ENCODE measurements around the gene SF3B4. TPM values are rescaled to one million over a fixed set of nuclear protein-coding genes. Genes with fewer than 3 reads are reported as not detected.

Gene SF3B4
- total and polyA plus RNA-seq, 2 of the 8 experiments (the other 6 are each of a cell fraction or from before 2014, with no cell fraction given): 81.1 to 122 TPM

DNA sequence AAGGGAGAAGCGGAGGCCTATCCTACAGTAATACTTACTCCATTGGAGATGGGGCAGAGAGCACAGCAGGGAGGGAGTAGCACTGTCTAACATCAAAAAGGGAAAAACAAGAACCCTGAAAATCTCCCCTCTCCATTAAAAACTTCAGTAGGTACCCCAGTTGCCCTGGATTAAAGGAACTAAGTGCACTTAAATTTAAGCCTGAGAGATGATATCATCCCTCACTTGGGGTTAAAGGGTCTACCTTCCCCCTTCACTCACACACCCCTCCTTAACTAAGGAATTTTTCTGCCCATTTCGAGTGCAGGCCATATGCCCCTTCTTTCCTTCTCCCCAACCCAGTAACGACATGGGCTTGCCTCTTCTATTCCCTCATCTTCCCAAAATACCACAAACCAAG is 12.8 kb upstream of the SF3B4 start:
- Histone ChIP-seq H3K4me2 (ENCODE audit: insufficient read depth in 1 of 2, low read depth in 2 of 2, low read length in 2 of 2) (no peak overlapping the region), H3K9me3 (ENCODE audit: insufficient read depth in 2 of 2, low read depth in 1 of 2, low read length in 1 of 2) (no peaks in the 10 kb centered on the region), H2BK5ac (ENCODE audit: low read depth, low read length) (no peak overlapping the region), H4K91ac (replicated peaks; ENCODE audit: insufficient read length, low read length) (no peak overlapping the region), H3K4me1 (replicated peaks in 1 of 4; ENCODE audit: control insufficient read depth in 3 of 4, insufficient read depth in 4 of 4, low read length in 3 of 4) (peaks cover 5 to 22% (median 13%) of the 10 kb centered on the region in 4 experiments), H3K56ac (replicated peaks; ENCODE audit: insufficient read length, low read depth, low read length) (no peak overlapping the region), H2AK5ac (ENCODE audit: low read depth, low read length) (no peak overlapping the region), H3K79me2 (ENCODE audit: control insufficient read depth in 1 of 2, insufficient read depth in 2 of 2, low read length in 2 of 2) (no peaks in the 10 kb centered on the region), H3K27ac (ENCODE audit: low read depth, low read length) (no peak overlapping the region), H3K27me3 (replicated peaks in 1 of 4; ENCODE audit: control insufficient read depth in 3 of 4, extremely low read depth in 1 of 4, insufficient read depth in 3 of 4, low read length in 3 of 4) (no peaks in the 10 kb centered on the region), H3K23ac (ENCODE audit: insufficient read length) (no peak overlapping the region), H3K23me2 (ENCODE audit: low read depth, low read length) (peaks cover 2% of the 10 kb centered on the region; the same call in 1 of the 2 replicates), H2AFZ (ENCODE audit: low read length) (no peak overlapping the region), H3K79me1 (ENCODE audit: low read depth, low read length) (no peaks in the 10 kb centered on the region; the same call in 1 of the 2 replicates), H2BK12ac (ENCODE audit: low read depth, low read length) (no peak overlapping the region), H4K20me1 (replicated peaks in 1 of 2; ENCODE audit: control insufficient read depth in 1 of 2, insufficient read depth in 2 of 2, low read length in 2 of 2) (no peaks in the 10 kb centered on the region), H2BK120ac (replicated peaks; ENCODE audit: low read depth, low read length) (no peak overlapping the region), H3K4me3 (ENCODE audit: extremely low read depth in 1 of 4, insufficient read depth in 2 of 4, low read depth in 3 of 4, low read length in 4 of 4) (no peak overlapping the region), H3K36me3 (ENCODE audit: control insufficient read depth in 2 of 4, insufficient read depth in 4 of 4, low read length in 3 of 4) (peaks cover 0 to 11% (median 9%) of the 10 kb centered on the region in 4 experiments; a peak in 6 of 8 replicates), H3K14ac (ENCODE audit: insufficient read length) (no peak overlapping the region), H2BK20ac (ENCODE audit: low read length) (no peak overlapping the region), H2BK15ac (ENCODE audit: low read length) (no peak overlapping the region), H3K18ac (ENCODE audit: extremely low read depth, low read length) (no peak overlapping the region), H4K8ac (ENCODE audit: extremely low read depth, insufficient read depth, low read length) (no peak overlapping the region), H3K4ac (replicated peaks; ENCODE audit: insufficient read length, low read depth, low read length) (no peak overlapping the region), H4K5ac (ENCODE audit: insufficient read length, low read depth, low read length) (no peak overlapping the region), H3K9ac (replicated peaks in 1 of 4; ENCODE audit: extremely low read depth in 1 of 4, low read depth in 3 of 4, low read length in 3 of 4) (no peak overlapping the region)
- ChIA-PET CTCF (ENCODE audit: partially characterized antibody) (interaction anchor here (0.7 to 1.5 kb wide), 3 partner anchors 39 to 222 kb away, joined by 3 to 6 read pairs (median 3); no protein-coding TSS in a partner anchor), POLR2A (ENCODE audit: partially characterized antibody) (interaction anchor here (0.6 to 5.8 kb wide), 3 partner anchors 11 to 247 kb away, joined by 3 to 65 read pairs (median 60); partner anchors contain the start of gene SF3B4)
- FAIRE-seq (no peak), DNase-seq (ENCODE audit: low read depth in 1 of 2, low spot score in 2 of 2) (no peak)
- WGBS, 2 experiments (ENCODE audit: extremely low coverage in 1 of 2, insufficient coverage in 1 of 2, insufficient read length in 1 of 2, insufficient replicate concordance in 2 of 2, low coverage in 1 of 2, low lambda C conversion rate in 2 of 2, missing lambda C conversion rate in 1 of 2): 79% methylated on average over 3 of the region's 3 CpGs; no CpG with 5 or more reads in 1 of the 2 experiments
- no peak for TF ChIP-seq FOSL1 (IDR thresholded peaks at IDR 0.05; ENCODE audit: insufficient read depth, low read depth, low read length)
- no peak for TF ChIP-seq CTBP2 (IDR thresholded peaks at IDR 0.05; ENCODE audit: borderline replicate concordance, insufficient read depth, insufficient read length, low read length)
- TF ChIP-seq POLR2A (IDR thresholded peaks at IDR 0.05; ENCODE audit: control extremely low read depth in 1 of 2, low read depth in 2 of 2, low read length in 2 of 2): no peak
- TF ChIP-seq, protein P1, sequence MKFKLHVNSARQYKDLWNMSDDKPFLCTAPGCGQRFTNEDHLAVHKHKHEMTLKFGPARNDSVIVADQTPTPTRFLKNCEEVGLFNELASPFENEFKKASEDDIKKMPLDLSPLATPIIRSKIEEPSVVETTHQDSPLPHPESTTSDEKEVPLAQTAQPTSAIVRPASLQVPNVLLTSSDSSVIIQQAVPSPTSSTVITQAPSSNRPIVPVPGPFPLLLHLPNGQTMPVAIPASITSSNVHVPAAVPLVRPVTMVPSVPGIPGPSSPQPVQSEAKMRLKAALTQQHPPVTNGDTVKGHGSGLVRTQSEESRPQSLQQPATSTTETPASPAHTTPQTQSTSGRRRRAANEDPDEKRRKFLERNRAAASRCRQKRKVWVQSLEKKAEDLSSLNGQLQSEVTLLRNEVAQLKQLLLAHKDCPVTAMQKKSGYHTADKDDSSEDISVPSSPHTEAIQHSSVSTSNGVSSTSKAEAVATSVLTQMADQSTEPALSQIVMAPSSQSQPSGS (IDR thresholded peaks at IDR 0.05; ENCODE audit: low read length): no peak
- no peak for TF ChIP-seq EP300 (IDR thresholded peaks at IDR 0.05; ENCODE audit: borderline replicate concordance in 1 of 2, low read depth in 2 of 2, low read length in 2 of 2)
- no peak for TF ChIP-seq KDM5A (IDR thresholded peaks at IDR 0.05; ENCODE audit: low read length)
- TF ChIP-seq, protein P2, sequence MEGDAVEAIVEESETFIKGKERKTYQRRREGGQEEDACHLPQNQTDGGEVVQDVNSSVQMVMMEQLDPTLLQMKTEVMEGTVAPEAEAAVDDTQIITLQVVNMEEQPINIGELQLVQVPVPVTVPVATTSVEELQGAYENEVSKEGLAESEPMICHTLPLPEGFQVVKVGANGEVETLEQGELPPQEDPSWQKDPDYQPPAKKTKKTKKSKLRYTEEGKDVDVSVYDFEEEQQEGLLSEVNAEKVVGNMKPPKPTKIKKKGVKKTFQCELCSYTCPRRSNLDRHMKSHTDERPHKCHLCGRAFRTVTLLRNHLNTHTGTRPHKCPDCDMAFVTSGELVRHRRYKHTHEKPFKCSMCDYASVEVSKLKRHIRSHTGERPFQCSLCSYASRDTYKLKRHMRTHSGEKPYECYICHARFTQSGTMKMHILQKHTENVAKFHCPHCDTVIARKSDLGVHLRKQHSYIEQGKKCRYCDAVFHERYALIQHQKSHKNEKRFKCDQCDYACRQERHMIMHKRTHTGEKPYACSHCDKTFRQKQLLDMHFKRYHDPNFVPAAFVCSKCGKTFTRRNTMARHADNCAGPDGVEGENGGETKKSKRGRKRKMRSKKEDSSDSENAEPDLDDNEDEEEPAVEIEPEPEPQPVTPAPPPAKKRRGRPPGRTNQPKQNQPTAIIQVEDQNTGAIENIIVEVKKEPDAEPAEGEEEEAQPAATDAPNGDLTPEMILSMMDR (IDR thresholded peaks at IDR 0.05; ENCODE audit: control extremely low read depth in 1 of 3, insufficient read depth in 1 of 3, low read depth in 1 of 3, low read length in 3 of 3): no peak
- TF ChIP-seq SP4 (IDR thresholded peaks at IDR 0.05; ENCODE audit: low read length): no peak
- TF ChIP-seq CEBPB (IDR thresholded peaks at IDR 0.05; ENCODE audit: low read depth, low read length): no peak
- no peak for TF ChIP-seq EGR1 (IDR thresholded peaks at IDR 0.05; ENCODE audit: borderline replicate concordance, low read depth, low read length)

All from H1 (cell line).